ENCODE data around the gene MOB3A.

- TF ChIP-seq CTCF (IDR thresholded peaks at IDR 0.05 in 2 of 3, conservative IDR thresholded peaks at IDR 0.05 in 1 of 3; ENCODE audit: insufficient read depth in 2 of 3, low read depth in 1 of 3, low read length in 3 of 3): no peak
- no peak for TF ChIP-seq STAT6 (CRISPR knock-in tag; IDR thresholded peaks at IDR 0.05)
Observed at GRCh38 chr19:2047449-2048103, 48.5 kb downstream of the MOB3A start.

Data from K562 (cell line).